Renal pelvis (tissue), 4 donors: Measurements from ENCODE around the gene TIPARP. TPM values are rescaled to one million over a fixed set of nuclear protein-coding genes. Genes with fewer than 3 reads are reported as not detected.
"Not testable (repeated sequence)": the region's sequence is repeated elsewhere in the genome, so short reads cannot be mapped to it uniquely, and the experiment has no call there.

Experiments
- DNase-seq: peaks from one replicate; pipeline ENCODE4 v3.0.0-alpha.2; 2013
- polyA plus RNA-seq, 3 donors: library from polyadenylated mRNA; unstranded; fragments of 120-200 nt; gene quantifications; one replicate each; pipeline ENCODE4 v1.2.1, GENCODE V29; 2013; ENCODE audit not compliant: insufficient read length in 3 of 3

TIPARP gene
- polyA plus RNA-seq, 3 donors: 22.4 to 23.8 (median 23.1) TPM

GRCh38 chr3:156735471-156735870 is 61.1 kb downstream of the TIPARP start:
- DNase-seq: no peak

DNA sequence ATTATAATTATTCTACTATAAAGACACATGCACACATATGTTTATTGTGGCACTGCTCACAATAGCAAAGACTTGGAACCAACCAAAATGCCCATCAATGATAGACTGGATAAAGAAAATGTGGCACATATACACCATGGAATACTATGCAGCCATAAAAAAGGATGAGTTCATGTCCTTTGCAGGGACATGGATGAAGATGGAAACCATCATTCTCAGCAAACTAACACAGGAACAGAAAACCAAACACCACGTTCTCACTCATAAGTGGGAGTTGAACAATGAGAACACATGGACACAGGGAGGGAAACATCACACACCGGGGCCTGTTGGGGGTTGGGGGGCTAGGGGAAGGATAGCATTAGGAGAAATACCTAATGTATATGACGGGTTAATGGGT is 62.7 kb downstream of the TIPARP start:
- not testable (repeated sequence) for DNase-seq

- DNase-seq: no peak
Measured at GRCh38 chr3:156738251-156738650, 63.9 kb downstream of the TIPARP start.

- no peak for DNase-seq
Measured at GRCh38 chr3:156739976-156740375, 65.6 kb downstream of the TIPARP start.

GRCh38 chr3:156740581-156740980 is 66.2 kb downstream of the TIPARP start:
- not testable (repeated sequence) for DNase-seq

GRCh38 chr3:156741935-156742334 is 67.5 kb downstream of the TIPARP start:
- DNase-seq: no peak

DNA sequence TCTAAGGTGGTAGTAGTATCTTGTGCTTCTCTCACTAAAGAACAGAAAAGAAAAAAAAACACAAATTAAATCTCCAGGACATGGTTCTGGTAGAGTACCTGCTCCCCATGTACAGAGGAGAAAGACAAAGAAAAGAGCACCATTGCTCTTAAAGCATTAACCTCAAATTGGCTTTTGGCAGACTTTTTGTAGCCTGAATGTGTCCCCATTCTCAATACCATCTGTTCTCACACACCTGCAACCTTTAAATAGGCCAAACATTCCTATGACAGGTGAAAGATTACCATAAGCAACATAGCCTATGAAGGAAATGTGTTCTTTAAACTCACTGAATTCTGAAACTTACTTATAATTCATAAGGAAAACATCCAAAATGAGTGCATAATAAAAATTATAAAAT is 68.0 kb downstream of the TIPARP start:
- DNase-seq: no peak

DNA sequence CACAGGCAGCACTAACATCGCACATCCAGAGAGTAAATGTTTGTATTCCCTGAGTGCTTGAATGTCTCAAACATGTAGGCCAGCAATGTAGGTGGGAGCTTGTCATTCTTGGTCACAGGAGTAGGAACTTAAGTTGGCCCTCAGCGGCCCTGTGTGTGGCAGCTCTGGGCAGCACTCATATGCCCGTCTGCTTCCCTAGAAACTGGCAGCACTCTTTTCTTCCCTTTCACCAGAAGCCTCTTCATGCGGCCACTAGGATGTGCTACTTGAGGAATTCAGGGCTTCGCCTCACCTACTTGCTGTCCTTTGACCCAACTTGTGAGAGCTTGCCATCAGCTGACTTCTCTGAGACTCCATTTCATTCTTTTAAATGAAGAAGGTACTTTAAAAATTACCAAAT is 69.5 kb downstream of the TIPARP start:
- DNase-seq: no peak

GRCh38 chr3:156744631-156745030 is 70.2 kb downstream of the TIPARP start:
- DNase-seq: no peak

DNA sequence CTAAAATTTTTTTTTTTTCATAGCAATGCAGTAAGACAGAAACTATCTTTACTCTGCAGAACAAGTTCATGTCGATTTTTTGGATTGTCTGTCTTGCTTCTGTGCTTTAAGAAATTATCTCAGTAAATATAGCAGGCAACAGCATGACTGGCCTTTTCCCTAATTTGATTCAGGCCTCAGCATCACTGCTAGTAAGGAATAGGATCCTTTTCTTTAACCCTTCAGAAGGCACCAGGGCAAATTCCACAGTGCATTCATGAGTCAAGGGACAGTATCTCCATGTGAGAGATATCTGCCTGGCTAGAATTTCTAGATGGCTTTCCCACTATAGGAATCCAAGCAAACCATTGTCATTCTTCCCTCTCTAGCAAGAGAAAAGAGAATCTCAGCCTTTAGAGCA is 71.4 kb downstream of the TIPARP start:
- no peak for DNase-seq

DNA sequence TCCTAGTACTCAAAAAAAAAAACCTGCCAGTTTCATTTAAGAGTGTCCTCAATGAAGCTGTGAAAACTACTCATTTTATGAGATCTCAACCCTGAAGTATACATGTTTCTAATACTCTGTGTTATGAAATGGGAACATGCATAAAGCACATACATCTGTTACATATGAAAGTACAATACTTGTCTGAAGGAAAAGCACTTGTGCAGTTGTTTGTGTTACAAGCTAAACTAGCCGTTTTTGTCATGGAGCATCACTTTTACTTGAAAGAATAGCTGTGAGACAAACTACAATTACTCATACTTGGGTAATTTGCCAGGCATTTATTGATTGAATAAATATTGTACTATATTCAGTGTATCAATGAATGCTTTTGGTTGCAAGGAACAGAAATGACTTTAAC is 72.7 kb downstream of the TIPARP start:
- DNase-seq: no peak

GRCh38 chr3:156749244-156749643 is 74.9 kb downstream of the TIPARP start:
- no peak for DNase-seq

GRCh38 chr3:156750191-156750873 is 75.9 kb downstream of the TIPARP start:
- DNase-seq: no peak

DNA sequence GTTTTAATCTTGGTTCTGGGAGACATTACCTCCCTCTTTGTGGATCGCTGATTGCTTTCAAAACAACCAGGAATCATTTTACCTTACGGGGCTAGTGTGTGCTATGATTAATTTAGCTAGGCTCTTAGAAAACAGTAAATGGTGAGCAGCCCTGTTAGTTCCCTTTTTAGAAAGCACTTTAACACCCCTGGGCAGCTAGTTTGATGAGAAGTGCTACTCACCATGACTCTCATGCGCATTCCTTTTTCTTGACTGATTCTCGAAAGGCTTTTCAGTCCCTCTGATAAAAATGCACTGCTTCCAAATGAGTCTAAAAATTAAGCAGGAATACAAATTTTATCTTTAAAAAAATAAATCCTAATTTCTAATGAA is 76.5 kb downstream of the TIPARP start:
- no peak for DNase-seq

DNA sequence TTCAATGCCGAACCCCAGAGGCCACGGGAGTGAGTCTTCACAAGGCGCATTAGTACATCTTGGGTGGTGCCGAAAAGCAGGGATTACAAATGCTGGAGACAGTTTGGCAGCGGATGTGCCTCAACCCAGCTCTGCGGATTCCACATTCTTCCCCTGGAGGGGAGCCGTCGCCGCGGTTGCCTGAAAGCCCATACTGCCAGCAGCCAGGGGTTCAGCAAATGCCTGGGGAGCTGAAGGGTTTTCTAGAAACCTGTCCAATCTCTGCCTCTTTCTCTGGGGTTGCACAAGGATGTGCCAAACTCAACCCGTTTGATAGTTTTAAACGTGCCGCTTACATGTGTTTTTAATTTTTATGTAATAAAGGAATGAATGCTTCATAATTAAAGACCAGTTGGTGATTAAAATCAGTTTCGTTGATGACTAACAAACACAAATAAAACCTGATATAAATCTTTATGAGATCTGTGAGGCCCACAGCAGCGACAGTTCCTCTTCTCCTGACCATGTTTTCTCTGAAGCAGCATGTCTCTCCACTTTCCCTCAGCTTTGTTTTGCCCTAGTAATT is 77.2 kb downstream of the TIPARP start:
- no peak for DNase-seq

Other genes starting within 250 kb of the TIPARP start
- gene SSR3, start 119.5 kb upstream of the TIPARP start, polyA plus RNA-seq: 100 to 1,000 TPM; 125 to 143 (median 141) TPM
- 1 to 10 TPM; 1.3 to 4.2 (median 3.8) TPM for gene LEKR1, start 151.8 kb downstream of the TIPARP start, polyA plus RNA-seq